CD8-positive, alpha-beta memory T cell (primary cell): ENCODE results near the gene NXPH3. TPM values are rescaled to one million over a fixed set of nuclear protein-coding genes. Genes with fewer than 3 reads are reported as not detected.
A peak's percentile ranks its signal among the peaks of the same experiment; 100 is the strongest.
"Not testable (repeated sequence)": the region's sequence is repeated elsewhere in the genome, so short reads cannot be mapped to it uniquely, and the experiment has no call there.

Experiments used
- CTCF ChIA-PET: fragments of 350-600 bp; sonication (Branson Sonifier 250); formaldehyde crosslinking; loops from one replicate; lab custom pipeline; 2021; ENCODE audit warnings: antibody characterized with exemption; lab: Charles Lee
- POLR2A ChIA-PET: fragments of 350-600 bp; sonication (Branson Sonifier 250); formaldehyde crosslinking; loops from one replicate; lab custom pipeline; 2021; ENCODE audit warnings: antibody characterized with exemption; lab: Charles Lee
- DNase-seq, 5 donors: peaks; one replicate each; pipeline versions ENCODE4 v3.0.0 to v3.0.0-alpha.2; 2020 to 2022; ENCODE audit warnings: mixed read lengths in 1 of 5
- H3K27ac ChIP-seq: one replicate; pipeline ENCODE4 v1.7.0; 2013; ENCODE audit warnings: low read depth, mild to moderate bottlenecking, low read length, moderate library complexity
- H3K27me3 ChIP-seq: 2 replicates; pipeline ENCODE4 v1.7.0; 2013; ENCODE audit warnings: low read length, mild to moderate bottlenecking; ENCODE audit not compliant: insufficient read depth, poor library complexity, severe bottlenecking
- H3K36me3 ChIP-seq: 2 replicates; pipeline ENCODE4 v1.7.0; 2013; ENCODE audit warnings: mild to moderate bottlenecking, low read length, moderate library complexity; ENCODE audit not compliant: insufficient read depth
- H3K4me1 ChIP-seq: 2 replicates; pipeline ENCODE4 v1.7.0; 2013; ENCODE audit warnings: mild to moderate bottlenecking, low read length, moderate library complexity; ENCODE audit not compliant: insufficient read depth
- H3K4me3 ChIP-seq: 2 replicates; pipeline ENCODE4 v1.7.0; 2013; ENCODE audit warnings: mild to moderate bottlenecking, low read length
- H3K9me3 ChIP-seq: 2 replicates; pipeline ENCODE4 v1.7.0; 2013; ENCODE audit warnings: mild to moderate bottlenecking, low read length
- H3K27ac Mint-ChIP-seq, 8 donors: one replicate each; pipeline ENCODE4 v1.8.0; 2020 to 2021; ENCODE audit warnings: mixed read lengths in 8 of 8, mild to moderate bottlenecking in 6 of 8, inconsistent platforms in 3 of 8, moderate library complexity in 3 of 8
- H3K27me3 Mint-ChIP-seq, 2 donors: one replicate each; pipeline ENCODE4 v1.8.0; 2020 to 2021; ENCODE audit warnings: mixed read lengths in 2 of 2, mild to moderate bottlenecking in 1 of 2, moderate library complexity in 1 of 2
- H3K36me3 Mint-ChIP-seq, 3 donors: one replicate each; pipeline ENCODE4 v1.8.0; 2020 to 2021; ENCODE audit warnings: mixed read lengths in 3 of 3, inconsistent platforms in 1 of 3, mild to moderate bottlenecking in 1 of 3
- H3K4me1 Mint-ChIP-seq, 3 donors: one replicate each; pipeline ENCODE4 v1.8.0; 2020 to 2021; ENCODE audit warnings: mixed read lengths in 3 of 3, inconsistent platforms in 1 of 3, mild to moderate bottlenecking in 1 of 3
- H3K4me3 Mint-ChIP-seq, 7 donors: one replicate each; pipeline ENCODE4 v1.8.0; 2020 to 2021; ENCODE audit warnings: mixed read lengths in 7 of 7, mild to moderate bottlenecking in 6 of 7, moderate library complexity in 4 of 7, inconsistent platforms in 2 of 7
- H3K9me3 Mint-ChIP-seq, 5 donors: one replicate each; pipeline ENCODE4 v1.8.0; 2020 to 2022; ENCODE audit warnings: mixed read lengths in 5 of 5, mild to moderate bottlenecking in 3 of 5, moderate library complexity in 2 of 5, inconsistent platforms in 1 of 5
- polyA plus RNA-seq: library from polyadenylated mRNA; unstranded; fragments of 300-500 nt; fragmentation: Illumina TruSeq; gene quantifications from one replicate; pipeline ENCODE4 v1.2.3, GENCODE V29; 2021
- total RNA-seq, 2 experiments: library from RNA; stranded (reverse); gene quantifications; one replicate each; pipeline ENCODE4 v1.2.3, GENCODE V29; 2021

NXPH3 gene
- total and polyA plus RNA-seq, 3 experiments from 2014 or later: 0.31 to 0.44 TPM; not detected in 1

- Histone ChIP-seq H3K36me3 (no peaks in the 10 kb centered on the region), H3K9me3 (no peaks in the 10 kb centered on the region), H3K27me3 (no peaks in the 10 kb centered on the region), H3K4me1 (no peaks in the 10 kb centered on the region), H3K27ac (no peak overlapping the region), H3K4me3 (no peak overlapping the region)
- no peak overlapping the region for H3K27ac Mint-ChIP-seq
- POLR2A ChIA-PET: no interaction called here
- peaks cover 10 to 32% of the 10 kb centered on the region in 2 donors for H3K27me3 Mint-ChIP-seq
- DNase-seq: no peak
- no peaks in the 10 kb centered on the region for H3K4me1 Mint-ChIP-seq
- CTCF ChIA-PET: interaction anchor here (0.9 to 3.2 kb wide), 2 partner anchors 9 to 10 kb away, joined by 3 to 19 read pairs; no protein-coding TSS in a partner anchor
- peaks cover 0 to 6% (median 0%) of the 10 kb centered on the region in 3 donors for H3K36me3 Mint-ChIP-seq
- H3K4me3 Mint-ChIP-seq: no peak overlapping the region
- peaks cover 0 to 9% (median 3%) of the 10 kb centered on the region in 5 donors for H3K9me3 Mint-ChIP-seq
These were observed 28.8 kb upstream of the NXPH3 start for GRCh38 chr17:49546546-49547535.

- peaks cover 10 to 25% of the 10 kb centered on the region in 2 donors for H3K27me3 Mint-ChIP-seq
- ChIA-PET CTCF (interaction anchor here (0.9 kb wide), 1 partner anchor 8 kb away, joined by 3 read pairs; no protein-coding TSS in a partner anchor), POLR2A (no interaction called here)
- Histone ChIP-seq H3K27me3 (no peaks in the 10 kb centered on the region), H3K9me3 (no peaks in the 10 kb centered on the region), H3K27ac (no peak overlapping the region), H3K36me3 (no peaks in the 10 kb centered on the region), H3K4me1 (no peaks in the 10 kb centered on the region), H3K4me3 (no peak overlapping the region)
- no peaks in the 10 kb centered on the region for H3K36me3 Mint-ChIP-seq
- no peaks in the 10 kb centered on the region for H3K4me1 Mint-ChIP-seq
- DNase-seq: no peak
- peaks cover 0 to 4% (median 0%) of the 10 kb centered on the region in 5 donors for H3K9me3 Mint-ChIP-seq
- H3K4me3 Mint-ChIP-seq: no peak overlapping the region
- H3K27ac Mint-ChIP-seq: no peak overlapping the region
These were observed 28.1 kb upstream of the NXPH3 start for GRCh38 chr17:49547566-49547965.

GRCh38 chr17:49548051-49548505 lies 27.6 kb upstream of the NXPH3 start:
- H3K4me3 ChIP-seq: no peak overlapping the region
- peaks cover 0 to 4% (median 0%) of the 10 kb centered on the region in 5 donors for H3K9me3 Mint-ChIP-seq
- no peak overlapping the region for H3K4me3 Mint-ChIP-seq
- H3K4me1 Mint-ChIP-seq: no peaks in the 10 kb centered on the region
- H3K9me3 ChIP-seq: no peaks in the 10 kb centered on the region
- no peak overlapping the region for H3K27ac Mint-ChIP-seq
- peaks cover 10 to 25% of the 10 kb centered on the region in 2 donors for H3K27me3 Mint-ChIP-seq
- H3K27me3 ChIP-seq: no peaks in the 10 kb centered on the region
- no peaks in the 10 kb centered on the region for H3K4me1 ChIP-seq
- DNase-seq: no peak
- no peaks in the 10 kb centered on the region for H3K36me3 Mint-ChIP-seq
- POLR2A ChIA-PET: no interaction called here
- no peaks in the 10 kb centered on the region for H3K36me3 ChIP-seq
- no peak overlapping the region for H3K27ac ChIP-seq
- CTCF ChIA-PET: interaction anchor here (0.9 kb wide), 1 partner anchor 8 kb away, joined by 3 read pairs; no protein-coding TSS in a partner anchor

DNA sequence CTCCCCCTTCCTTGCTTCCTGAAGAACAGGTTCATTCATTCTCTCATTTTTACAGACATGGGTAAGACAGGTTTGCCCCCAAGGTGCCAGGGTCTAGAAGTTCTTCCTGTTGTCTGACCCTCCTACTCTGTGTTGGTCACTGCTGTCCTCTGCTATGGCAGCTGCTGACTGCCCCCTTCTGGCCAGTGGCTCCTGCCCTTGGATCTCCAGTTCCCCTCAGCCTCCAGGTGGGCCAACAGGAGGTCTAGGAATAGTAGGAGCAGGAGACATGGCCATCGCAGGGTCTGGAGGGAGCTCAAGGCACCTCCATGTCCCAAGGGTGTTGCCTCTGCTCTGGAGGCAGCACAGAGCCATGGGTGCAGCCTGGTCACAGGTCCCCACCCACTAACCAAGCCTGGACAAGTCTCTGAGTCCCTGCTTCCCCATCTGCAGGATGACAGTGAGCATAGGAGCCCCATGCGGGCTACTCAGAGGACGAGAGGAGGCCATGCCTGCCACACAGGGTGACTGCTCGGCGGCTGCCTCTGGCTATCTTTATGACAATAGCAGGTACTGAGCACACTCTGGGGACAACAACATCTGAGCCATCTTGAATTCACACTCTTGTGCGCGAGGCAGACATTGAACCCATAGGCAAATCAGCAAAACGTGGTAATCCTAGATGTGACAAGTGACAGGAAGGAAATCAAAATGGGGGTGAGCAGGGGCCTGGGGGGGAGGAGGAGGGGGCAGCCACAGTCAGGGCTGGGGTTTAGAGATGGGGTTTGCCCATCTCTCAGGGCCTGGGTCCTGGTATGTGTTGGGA lies 27.0 kb upstream of the NXPH3 start:
- H3K4me3 Mint-ChIP-seq: no peak overlapping the region
- H3K9me3 ChIP-seq: no peaks in the 10 kb centered on the region
- no peaks in the 10 kb centered on the region for H3K27me3 ChIP-seq
- ChIA-PET CTCF (no interaction called here), POLR2A (no interaction called here)
- no peak overlapping the region for H3K4me3 ChIP-seq
- H3K27ac Mint-ChIP-seq: peak overlapping the region in 2 of 8 donors; percentile 6 to 71
- DNase-seq: no peak
- no peaks in the 10 kb centered on the region for H3K4me1 ChIP-seq
- no peak overlapping the region for H3K27ac ChIP-seq
- peaks cover 11 to 22% of the 10 kb centered on the region in 2 donors for H3K27me3 Mint-ChIP-seq
- no peaks in the 10 kb centered on the region for H3K4me1 Mint-ChIP-seq
- no peaks in the 10 kb centered on the region for H3K36me3 ChIP-seq
- no peaks in the 10 kb centered on the region for H3K36me3 Mint-ChIP-seq
- no peaks in the 10 kb centered on the region for H3K9me3 Mint-ChIP-seq

DNA sequence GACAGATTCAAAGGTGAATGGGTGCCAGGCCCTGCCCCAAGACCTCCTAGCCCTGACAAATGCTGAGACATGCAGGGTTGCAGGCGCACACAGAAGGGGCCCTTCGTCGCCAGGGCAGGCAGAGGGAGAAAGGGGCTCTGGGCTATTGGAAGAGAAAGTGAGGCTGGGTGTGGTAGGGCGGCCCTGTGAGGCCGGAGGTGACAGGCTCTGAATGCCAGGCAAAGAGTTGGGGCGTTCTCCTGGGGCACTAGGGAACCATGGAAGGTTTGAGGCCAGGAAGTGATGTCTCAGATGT lies 26.4 kb upstream of the NXPH3 start:
- no peak overlapping the region for H3K27ac ChIP-seq
- DNase-seq: no peak
- no peaks in the 10 kb centered on the region for H3K4me1 ChIP-seq
- no peaks in the 10 kb centered on the region for H3K36me3 ChIP-seq
- no peaks in the 10 kb centered on the region for H3K27me3 ChIP-seq
- H3K36me3 Mint-ChIP-seq: no peaks in the 10 kb centered on the region
- no peaks in the 10 kb centered on the region for H3K9me3 ChIP-seq
- H3K27ac Mint-ChIP-seq: peak overlapping the region in 3 of 8 donors; percentile 2 to 47 (median 37)
- no peaks in the 10 kb centered on the region for H3K9me3 Mint-ChIP-seq
- H3K4me1 Mint-ChIP-seq: no peaks in the 10 kb centered on the region
- H3K4me3 Mint-ChIP-seq: no peak overlapping the region
- POLR2A ChIA-PET: no interaction called here
- H3K27me3 Mint-ChIP-seq: peaks cover 11 to 19% of the 10 kb centered on the region in 2 donors
- CTCF ChIA-PET: no interaction called here
- H3K4me3 ChIP-seq: no peak overlapping the region

DNA sequence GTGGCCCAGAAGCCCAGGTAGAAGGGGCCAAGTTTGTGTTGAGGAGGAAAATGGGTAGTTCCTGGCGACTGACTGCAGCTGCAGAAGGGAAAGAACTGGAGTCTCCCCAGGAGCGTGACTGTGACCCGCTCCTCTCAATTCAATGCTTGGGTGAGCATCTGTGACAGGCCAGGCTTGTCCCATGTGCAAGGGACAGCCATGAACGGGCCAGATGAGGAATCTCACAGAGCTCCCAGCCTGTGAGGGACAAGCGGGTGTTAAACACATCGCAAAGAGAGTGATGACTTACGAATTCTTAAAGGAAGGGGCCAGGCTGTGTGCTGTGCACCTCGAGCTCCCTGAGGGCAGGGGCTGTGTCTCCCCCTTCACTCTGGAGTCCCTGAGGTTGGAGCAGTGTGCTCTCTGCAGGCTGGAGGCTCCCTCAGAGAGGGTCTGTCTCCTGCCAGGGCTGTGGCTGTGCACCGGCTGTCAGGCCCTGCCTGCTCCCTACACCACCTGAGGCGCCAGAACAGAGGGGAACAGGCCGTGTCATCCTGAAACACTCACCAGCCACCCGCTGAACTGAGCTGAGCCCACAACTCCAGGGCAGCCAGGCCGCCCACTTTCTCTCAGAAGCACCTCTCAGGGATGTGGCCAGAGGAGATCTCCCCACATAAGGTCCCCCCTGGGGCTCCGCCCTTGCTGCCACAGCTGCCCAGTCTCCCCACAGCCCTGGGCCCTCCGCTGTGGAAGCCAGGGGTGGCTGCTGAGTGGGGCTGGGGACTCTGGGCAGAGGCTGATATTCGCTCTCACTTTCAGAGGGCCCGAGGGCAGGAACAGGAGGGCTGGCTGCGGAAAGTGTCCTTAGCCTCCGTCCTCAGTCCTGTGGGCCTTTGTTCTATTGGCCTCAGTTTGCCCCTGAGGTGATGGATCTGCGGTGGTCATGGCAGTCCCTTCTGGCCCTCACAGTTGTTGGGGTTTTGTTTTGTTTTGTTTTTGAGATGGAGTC lies 25.7 kb upstream of the NXPH3 start:
- ChIA-PET POLR2A (no interaction called here), CTCF (no interaction called here)
- H3K4me1 ChIP-seq: no peaks in the 10 kb centered on the region
- Mint-ChIP-seq H3K9me3 (no peaks in the 10 kb centered on the region), H3K36me3 (no peaks in the 10 kb centered on the region), H3K27me3 (peaks cover 11 to 13% of the 10 kb centered on the region in 2 donors), H3K27ac (peak overlapping the region in 1 of 8 donors; percentile 2), H3K4me1 (no peaks in the 10 kb centered on the region), H3K4me3 (no peak overlapping the region)
- no peaks in the 10 kb centered on the region for H3K9me3 ChIP-seq
- no peaks in the 10 kb centered on the region for H3K36me3 ChIP-seq
- DNase-seq: no peak
- no peaks in the 10 kb centered on the region for H3K27me3 ChIP-seq
- no peak overlapping the region for H3K4me3 ChIP-seq
- H3K27ac ChIP-seq: no peak overlapping the region

- H3K27ac ChIP-seq, POLR2A ChIA-PET, H3K4me1 Mint-ChIP-seq, H3K4me3 Mint-ChIP-seq, H3K4me3 ChIP-seq, H3K4me1 ChIP-seq, H3K9me3 Mint-ChIP-seq, H3K27ac Mint-ChIP-seq, DNase-seq, CTCF ChIA-PET, H3K36me3 ChIP-seq, H3K36me3 Mint-ChIP-seq, H3K27me3 ChIP-seq, H3K9me3 ChIP-seq: not testable (repeated sequence)
- peaks cover 11 to 13% of the 10 kb centered on the region in 2 donors for H3K27me3 Mint-ChIP-seq
These were observed 24.9 kb upstream of the NXPH3 start for GRCh38 chr17:49550764-49551163.
